GM21381 (cell line): ENCODE results near the gene PTPN5.
A peak's percentile ranks its signal among the peaks of the same experiment; 100 is the strongest.

Experiments used
- ATAC-seq: cut with Tn5 transposase; IDR thresholded peaks from one replicate; pipeline ENCODE4 v1.9.1; 2021; ENCODE audit warnings: mild to moderate bottlenecking, moderate library complexity; ENCODE audit not compliant: unreplicated experiment

The PTPN5 gene

DNA sequence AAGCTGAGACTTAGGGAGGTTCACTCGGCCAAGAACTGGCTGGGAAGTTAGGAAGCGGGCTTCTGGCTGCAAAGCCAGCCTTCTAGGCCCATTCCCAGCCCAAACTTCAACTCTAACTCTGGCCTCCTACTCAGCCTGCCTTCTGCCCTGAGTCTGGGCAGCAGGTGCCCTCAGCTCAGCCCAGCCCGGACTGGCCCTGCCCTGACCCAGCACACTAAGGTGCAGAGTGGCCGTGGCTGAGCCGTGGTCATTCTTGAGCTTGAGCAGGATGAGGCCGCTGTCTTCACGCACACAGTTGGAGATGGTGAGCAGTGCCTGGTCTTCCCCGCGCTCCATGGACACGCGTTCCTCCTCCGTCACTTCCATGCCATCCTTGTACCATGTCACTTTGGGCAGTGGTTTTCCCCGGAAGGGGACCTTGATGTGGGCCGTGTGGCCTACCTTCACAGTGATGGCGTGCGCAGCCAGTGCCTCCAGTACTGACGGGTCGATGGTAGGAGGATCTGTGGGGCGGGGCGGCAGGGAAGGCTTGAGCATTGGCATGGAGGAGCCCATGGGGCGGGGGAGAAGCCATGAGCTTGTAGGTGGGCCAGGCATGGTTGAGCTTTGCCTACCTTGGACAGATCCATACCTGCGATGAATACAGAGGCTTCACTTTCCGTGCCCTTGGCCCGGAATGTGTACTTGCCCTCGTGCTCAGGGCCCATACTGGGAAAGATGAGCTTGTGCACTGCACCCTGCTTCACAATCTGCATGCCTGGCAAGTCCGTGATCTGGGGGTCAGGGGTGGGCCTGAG is 77.8 kb downstream of the PTPN5 start:
- ATAC-seq: no peak

DNA sequence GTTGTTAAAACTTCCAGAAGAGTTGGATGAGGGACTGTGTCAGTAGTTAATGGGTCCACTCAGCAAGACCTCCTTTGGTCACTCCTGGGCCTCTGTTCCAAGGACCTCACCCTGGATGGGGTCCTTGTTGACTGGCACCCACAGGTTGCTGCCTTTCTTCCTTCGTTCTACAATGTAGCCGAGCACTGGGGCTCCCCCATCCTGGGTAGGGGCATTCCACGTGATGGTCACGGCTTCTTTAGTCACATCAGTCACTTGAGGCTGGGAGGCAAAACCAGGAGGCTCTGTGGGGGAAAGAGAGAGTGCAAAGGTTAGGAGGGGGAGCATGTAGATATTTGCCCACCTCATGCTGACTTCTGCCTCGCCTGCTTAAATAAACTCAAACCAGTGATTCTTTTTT is 81.1 kb downstream of the PTPN5 start:
- ATAC-seq: no peak

DNA sequence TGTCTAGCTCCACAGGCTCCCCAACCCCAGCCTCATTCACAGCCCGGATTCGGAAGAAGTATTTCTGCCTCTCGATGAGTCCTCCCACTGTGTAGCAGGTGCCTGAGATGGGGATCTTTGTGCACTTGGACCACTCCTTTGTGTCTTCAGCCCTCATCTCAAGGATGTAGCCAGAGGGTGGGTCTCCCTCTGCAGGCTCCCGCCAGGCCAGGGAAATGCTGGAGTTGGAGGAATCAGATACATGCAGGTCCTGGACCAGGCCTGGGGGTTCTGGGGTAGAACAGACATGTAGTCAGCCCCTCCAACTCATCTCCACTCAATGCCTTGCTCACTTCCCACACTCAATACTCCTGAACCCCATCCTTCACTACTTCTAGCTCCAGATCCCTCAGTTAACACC is 82.2 kb downstream of the PTPN5 start:
- ATAC-seq: no peak

DNA sequence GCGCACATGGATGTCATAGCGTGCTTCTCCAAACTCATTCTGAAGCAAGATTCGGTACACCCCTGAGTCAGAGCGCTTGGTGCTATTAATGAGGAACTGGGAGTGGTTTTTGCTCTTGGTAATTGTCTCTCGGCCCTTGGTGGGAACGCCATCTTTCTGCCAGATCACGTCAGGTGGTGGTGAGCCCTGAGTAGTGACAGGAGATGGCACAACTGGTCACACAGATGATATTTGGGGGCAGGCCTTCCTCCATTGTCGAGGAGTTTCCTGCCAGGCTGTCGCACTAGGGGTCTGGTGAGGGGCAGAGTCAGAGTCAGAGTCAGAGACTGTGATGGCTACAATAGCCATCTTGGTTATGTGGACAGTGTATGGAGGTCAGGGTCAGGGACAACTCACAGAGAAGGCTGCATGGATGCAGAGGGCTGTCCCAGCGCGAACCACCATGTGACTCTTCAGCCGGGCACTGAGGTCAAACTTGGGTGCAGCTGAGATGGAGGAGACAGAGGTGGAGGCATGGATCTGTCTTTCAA is 83.7 kb downstream of the PTPN5 start:
- ATAC-seq: no peak

DNA sequence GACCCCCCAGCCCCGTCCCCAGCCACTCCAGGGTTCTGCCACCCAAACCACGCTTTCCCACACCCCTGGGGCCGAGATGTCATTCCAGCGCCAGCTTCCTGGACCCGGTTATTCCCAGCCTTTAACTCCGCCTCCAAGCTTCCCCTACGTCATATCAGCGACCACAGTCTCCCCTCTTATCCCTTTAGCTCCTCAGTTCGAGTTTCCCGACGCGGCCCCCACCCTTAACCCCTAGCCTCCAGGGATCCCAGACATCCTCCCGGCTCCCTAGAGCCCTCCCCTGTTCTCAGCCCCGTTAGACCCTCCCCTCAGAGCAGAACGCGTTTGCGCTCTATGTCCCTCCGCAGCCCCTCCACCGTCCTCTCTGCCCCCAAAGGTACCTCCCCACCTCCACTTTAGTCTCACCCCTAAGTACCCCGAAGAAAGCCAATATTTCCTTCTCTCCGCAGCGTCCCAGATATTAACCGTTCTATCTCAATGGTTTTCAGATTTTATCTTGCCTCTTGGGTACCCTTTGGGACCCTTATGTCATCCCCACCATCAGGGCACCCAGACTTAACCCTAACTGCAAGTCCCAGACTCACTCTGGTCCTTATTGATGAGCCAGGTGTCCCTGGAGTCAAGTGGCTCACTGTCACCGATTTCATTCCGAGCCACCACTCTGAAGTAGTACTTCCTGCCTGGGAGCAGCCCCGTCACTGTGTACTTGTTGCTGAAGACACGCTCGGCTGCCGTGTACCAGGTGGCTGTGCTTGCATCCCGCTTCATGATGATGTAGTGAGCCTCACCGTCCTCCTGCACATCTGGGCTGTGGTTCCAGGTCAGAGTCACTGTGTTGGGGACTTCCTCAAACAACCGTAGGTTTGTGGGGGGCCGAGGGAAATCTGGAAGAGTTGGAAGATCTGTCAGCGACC is 85.0 kb downstream of the PTPN5 start:
- no peak for ATAC-seq

DNA sequence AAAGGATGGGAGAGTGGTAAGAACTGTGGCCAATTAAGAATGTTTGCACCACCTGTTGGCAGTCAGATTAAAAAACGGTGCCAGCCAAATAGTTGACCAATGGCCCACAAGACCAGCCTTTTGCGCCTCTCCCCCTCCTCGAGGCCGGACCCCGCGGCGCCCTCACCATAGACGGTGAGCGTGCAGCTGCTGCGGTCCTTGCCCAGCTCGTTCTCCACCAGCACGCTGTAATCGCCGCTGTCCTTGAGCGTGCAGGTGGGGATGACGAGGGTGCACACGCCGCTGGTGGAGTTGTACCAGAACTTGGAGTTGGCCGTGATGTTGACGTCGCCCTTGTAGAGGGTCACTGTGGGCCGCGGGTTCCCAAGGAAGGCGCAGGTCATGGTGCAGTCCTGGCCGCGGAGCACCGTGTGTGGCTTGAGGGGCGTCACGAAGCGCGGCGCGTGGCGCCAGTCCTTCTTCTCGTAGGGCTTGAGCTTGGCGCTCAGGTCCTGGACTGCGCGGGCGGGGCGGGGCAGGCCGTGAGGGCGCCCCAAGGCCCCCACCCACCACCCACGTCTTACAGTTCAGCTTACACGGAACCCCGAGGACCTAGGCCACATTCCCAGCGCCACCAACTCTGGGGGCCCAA is 85.8 kb downstream of the PTPN5 start:
- ATAC-seq: no peak

DNA sequence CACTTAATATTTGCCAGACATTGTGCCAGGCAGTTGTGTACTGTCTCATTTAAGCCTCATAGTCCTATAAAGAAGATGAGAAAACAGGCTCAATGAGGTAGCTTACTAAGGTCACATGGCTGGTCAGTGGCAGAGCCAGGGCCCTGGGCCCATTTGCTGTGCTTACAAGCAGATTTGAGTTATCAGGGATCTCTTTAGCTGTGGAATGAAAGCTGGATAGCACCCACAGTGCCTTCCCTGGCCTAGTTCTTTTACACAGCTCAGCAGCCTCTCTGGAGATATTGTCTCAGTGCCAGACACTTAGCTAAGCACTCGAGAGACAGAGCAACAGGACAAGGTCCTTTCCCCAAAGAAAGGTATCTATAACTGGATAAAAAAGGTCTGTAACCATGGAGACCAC is 86.9 kb downstream of the PTPN5 start:
- no peak for ATAC-seq

DNA sequence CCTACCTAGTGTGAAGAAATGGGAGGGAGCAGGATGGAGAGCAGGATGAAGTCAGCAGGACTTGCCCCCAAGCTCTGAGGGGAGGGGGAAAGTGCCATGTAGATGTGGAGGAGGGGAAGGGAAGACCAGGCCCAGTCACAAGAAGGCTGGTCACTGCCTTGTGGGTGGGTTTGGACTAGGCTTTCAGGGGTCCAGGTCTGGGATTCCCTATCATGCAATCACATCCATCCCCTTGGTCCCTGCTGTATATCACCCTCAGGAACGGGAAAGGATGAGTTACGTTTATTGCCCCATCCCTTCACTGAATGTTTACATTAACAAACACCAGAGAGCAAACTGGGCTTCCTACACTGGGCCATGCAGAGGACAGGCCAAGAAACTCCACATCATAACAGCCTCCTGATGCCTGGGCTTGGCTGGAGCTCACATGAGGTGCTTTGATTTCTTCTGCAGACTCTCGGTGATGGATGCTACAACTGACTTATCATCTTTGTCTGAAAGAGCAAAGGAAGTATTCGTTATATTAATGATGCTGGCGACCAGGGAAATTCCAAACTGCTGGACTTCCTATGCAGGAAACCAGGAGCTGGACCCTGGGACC is 87.5 kb downstream of the PTPN5 start:
- ATAC-seq: no peak

DNA sequence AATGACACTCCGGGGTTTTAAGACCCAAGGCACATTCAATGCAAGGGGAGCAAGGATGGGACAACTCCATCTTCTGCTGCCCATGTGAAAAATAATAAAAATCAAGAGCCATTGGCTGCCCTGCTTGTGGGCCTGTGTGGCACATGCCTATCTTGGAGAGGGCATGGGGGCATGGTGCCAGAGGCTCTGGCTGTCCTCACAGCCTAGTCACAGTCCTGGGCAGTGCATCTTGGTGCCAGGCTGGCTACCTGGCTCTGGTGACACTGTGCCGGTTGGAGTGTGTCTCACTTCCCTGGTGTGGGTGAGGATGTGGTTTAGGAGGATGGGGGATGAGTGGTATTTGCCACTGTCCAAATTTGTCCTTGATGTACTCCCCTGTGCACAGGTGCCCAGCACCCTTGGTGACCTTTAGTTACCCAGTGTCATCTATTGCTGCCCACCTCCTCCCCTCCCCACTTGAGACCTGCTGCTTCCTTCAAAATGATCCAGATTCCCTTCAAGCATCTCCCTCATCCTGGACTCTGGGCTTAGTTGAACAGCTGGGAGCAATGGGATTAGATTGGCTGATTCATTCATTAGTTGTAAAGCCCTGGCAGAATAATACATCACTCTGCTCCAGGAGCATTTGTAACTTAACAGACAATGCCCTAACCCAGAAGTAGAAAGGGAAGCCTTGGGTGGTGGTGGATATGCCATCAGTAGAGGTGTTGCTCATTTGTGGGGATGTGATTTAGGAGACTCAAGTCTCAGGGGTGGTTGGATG is 88.4 kb downstream of the PTPN5 start:
- no peak for ATAC-seq

DNA sequence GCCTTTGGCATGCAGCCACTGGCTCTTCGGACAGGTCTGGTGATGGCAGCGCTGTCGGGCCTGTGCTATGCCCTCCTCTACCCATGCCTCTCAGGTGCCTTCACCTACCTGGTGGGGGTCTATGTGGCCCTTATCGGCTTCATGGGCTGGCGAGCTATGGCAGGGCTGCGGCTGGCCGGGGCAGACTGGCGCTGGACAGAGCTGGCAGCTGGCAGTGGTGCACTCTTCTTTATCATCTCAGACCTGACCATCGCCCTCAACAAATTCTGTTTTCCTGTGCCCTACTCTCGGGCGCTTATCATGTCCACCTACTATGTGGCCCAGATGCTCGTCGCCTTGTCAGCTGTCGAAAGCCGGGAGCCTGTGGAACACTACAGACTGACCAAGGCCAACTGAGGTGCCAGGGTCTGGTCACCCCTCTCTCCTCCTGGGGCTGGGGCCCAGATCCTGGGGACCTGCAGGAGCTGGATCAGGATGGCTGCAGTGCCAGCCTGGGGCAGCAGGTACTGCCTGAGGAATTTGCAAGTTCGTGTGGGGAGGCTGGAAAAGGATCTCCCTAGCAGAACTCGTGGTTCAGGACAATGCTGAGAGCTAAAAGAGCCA is 89.9 kb downstream of the PTPN5 start:
- no peak for ATAC-seq

DNA sequence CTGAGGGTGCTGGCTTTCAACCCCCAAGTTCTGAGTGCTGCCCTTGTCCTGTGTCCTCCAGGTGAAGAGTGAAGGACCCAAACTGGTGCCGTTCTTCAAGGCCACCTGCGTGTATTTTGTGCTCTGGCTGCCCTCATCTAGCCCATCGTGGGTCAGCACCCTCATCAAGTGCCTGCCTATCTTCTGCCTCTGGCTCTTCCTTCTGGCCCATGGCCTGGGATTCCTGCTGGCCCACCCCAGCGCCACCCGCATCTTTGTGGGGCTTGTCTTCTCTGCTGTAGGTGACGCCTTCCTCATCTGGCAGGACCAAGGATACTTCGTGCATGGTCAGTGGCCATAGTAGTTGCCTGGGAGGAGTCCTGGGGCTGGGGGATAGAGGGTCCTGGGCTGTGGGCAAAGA is 90.7 kb downstream of the PTPN5 start:
- ATAC-seq: no peak

DNA sequence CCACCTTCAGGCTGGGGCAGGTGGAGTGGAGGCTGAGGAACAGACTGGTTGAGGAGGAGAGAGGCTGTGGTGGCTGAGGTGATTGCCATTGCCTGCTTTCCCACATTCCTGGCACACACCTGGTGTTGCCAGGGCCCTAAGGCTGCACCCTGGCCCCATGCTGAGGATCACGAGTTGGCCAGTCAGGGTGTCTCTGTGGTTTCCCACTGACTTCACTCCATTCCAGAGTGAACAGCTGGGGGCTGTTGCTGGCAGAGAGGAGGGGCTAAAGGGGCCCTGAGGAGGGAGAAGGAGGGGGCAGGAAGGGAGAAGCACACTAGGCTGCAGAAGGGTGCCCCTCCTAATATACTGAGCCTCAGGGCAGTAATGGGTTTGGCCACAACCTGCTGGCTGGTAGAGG is 91.2 kb downstream of the PTPN5 start:
- ATAC-seq: no peak

DNA sequence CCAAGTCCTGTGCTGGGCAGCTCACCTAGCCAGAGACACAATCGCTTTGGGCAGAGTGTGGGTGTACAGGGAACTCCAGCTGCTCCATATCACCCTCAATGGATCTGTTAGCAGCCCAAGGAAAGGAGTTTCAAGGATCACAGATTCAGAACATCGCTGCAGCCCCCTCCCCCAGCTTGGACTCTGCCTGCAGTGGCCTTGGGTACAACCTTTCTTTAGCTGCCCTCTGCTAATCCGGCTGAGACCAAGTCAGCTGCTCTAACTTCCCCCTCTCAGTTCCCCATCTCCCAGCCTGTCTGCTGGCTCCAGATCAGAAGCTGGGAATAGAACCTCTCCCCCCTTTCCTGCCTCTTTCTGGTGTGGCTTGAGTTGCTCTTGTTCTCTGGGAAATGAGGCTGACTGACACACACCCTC is 91.7 kb downstream of the PTPN5 start:
- no peak for ATAC-seq

DNA sequence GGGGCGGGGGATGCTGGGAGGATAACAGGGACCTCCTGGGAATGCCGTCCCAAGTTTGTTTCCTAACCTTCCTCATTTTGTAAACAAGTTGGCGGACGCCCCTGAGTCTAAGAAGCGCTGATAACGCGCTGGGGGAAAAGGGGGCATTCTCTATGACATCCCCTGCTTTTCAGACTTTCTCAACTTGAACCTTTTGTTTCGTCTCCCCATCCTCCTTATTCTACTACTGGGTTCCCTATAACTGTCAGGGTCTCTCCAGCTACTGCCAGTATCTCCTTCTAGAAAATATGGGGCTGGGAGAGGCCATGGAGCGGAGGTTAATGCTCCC is 92.4 kb downstream of the PTPN5 start:
- no peak for ATAC-seq

DNA sequence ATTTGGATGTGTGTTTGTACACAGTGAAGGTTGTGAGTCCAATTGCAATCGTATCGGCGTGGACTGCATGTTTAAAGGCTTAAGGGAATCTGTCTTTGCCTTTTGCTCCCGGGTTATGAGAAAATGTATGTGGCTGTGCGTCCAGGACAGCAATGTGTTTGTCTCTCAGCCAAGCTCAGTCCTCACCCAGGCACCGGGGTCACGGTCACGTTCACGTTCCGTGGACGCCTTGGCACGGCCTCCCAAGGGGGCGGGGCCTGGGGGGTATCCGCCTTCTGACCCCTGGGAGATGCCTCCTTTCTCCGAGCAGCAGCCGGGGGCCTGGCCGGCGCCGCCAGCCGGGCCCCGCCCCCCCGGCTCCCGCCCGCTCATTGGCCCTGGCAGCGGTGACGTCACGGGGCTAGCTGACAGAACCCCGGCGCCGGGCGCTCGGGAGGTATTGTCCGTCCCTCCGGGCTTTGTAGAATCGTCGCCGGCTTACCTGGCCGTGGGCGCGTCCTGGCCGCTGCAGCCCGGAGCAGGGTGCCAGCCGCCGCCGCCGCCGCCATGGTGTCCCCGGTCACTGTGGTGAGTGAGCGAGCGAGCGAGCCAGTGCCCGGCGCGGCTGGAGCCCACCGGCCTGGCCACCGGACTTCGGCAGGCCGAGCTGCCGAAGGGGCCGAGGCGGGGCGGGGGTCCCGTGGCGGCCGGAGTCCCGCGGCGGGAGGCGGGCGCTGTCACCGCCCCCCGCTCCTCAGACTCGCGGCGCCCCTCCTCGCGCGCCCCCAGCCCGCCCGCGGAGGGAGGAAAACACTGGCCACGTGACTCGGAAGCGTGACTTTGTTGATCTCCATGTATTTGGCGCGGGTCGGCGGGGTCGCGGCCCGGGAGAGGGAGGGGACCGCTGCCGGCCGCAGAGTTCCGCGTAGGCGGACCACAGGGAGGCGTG is 93.0 kb downstream of the PTPN5 start, which contains the start of gene TMEM86A:
TSS of gene TMEM86A (plus strand) at position 439 of the 928 bp plus-strand sequence. CDS start at position 547, 108 bp downstream.
- ATAC-seq: peak; percentile 95

DNA sequence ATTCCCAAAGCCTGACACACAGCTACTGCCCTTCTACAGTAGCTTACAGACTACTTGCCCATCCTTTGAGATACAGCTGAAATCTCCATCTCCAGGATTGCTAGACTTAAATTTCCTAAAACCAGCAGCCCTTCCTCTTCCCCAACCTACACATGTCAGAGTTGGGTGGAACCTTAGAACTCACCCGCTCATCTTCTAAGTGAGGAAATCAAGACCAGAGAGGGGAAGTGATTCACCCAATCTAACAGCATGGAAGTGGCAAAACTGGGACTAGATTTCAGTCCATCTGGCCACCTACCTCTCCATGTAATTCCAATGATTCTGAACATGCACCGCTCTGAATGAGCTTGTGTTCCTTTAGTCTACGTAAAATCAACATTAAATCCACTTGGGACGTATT is 94.0 kb downstream of the PTPN5 start:
- ATAC-seq: no peak

DNA sequence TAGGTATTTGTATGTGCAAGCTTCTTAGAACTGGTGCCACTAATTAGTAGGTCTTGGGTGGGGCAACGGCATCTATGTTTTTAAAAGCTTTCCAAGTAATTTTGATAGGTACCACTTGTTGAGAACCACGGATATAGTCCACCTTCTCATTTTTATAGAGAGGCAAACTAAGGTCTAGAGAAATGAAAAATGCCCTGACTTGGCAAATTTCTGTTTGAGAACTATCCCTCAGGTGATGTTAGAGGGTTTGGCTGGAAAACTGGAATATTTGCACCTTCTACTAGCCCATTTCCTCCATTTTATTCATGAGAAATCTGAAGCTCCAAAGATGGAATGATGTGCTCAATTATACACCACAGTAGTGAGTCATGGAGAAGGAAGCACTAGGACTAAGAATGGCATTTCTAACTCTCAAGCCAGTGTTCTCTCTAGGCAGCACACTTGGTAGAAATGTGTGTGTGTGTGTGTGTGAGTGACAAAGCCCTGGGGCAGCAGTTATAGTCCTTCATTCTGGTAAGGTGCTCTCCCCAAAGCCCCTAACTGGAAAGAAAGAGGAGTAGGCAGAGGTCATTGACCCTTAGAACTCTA is 94.9 kb downstream of the PTPN5 start:
- ATAC-seq: no peak
